GM19395 (cell line): ENCODE data around the gene OPA1.

ENCODE experiments used
- ATAC-seq: cut with Tn5 transposase; IDR thresholded peaks from one replicate; pipeline ENCODE4 v1.9.1; 2021; ENCODE audit warnings: mild to moderate bottlenecking, moderate library complexity; ENCODE audit not compliant: unreplicated experiment

Gene OPA1

DNA sequence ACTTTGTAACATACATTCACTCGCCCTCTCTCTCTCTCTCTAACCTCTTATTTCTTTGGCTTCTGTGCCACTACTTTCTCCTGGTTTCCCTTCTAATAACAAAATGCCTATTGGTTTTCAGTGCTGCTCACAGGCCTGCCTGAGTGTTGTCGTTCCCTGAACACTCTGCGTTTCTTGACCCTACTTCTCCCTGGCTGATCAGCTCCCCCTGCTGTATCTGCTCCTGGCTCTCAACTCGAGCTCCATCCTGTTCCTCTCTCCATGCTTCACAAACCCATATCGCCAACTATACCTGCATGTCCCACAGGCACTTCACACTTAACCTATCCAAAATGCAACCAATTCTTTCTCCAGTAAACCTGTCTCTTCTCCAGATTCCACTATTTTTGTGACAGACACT lies 111.4 kb downstream of the OPA1 start:
- ATAC-seq = no peak

- no peak for ATAC-seq
Observed at GRCh38 chr3:193708270-193708669, 115.3 kb downstream of the OPA1 start.

- no peak for ATAC-seq
Observed at GRCh38 chr3:193710286-193711165, 117.5 kb downstream of the OPA1 start.

- no peak for ATAC-seq
Observed at GRCh38 chr3:193711166-193711485, 118.1 kb downstream of the OPA1 start.

DNA sequence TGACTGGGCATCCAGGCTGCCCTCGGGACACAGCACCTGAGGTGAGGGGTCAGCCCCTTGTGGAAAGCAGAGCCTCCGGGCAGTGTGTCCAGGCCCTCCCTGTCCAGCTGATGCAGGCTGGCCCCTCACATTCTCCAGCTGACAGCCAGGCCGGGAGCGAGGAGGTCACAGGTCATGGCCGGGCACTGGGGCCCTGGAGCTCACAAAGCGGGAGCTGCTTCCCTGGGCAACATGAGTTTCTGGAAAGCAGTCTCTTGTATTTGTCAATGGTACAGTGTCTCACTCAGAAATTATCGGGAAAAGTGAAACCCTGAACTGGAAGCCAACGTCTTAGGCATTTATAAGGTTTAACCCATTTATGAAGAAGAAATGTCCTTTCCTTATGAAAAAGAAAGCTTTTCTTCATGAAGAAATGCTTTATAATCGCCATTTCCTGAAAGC lies 118.5 kb downstream of the OPA1 start:
- ATAC-seq = no peak

DNA sequence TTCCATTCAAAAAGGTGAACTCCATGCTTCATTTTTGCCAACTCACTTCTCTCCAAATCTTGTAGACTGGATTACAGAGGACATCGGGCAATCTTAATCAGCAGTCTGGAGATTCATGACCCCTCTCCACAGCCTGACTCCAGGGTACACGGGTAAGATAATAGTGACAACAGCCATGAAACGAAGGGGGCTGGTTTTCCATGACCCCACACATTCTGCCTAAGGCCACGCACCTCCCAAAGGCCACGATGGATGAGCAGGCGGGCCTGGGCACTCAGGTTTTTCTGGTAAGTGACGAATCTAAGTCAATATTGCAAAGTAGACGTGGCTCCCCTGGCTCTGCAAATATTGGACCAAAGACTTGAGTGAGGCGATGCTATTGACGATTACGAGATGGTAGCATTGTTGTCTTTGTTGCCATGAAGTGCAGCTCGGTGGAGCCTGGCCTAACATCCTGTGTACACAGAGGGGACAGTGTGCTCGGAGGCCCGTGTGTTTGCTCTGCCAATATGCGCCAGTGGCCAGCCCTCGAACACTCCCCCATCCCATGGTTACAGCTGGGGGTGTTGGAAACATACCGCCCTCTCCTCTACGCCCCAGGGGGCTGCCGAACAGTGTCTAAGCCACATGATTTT lies 119.1 kb downstream of the OPA1 start:
- ATAC-seq = no peak

DNA sequence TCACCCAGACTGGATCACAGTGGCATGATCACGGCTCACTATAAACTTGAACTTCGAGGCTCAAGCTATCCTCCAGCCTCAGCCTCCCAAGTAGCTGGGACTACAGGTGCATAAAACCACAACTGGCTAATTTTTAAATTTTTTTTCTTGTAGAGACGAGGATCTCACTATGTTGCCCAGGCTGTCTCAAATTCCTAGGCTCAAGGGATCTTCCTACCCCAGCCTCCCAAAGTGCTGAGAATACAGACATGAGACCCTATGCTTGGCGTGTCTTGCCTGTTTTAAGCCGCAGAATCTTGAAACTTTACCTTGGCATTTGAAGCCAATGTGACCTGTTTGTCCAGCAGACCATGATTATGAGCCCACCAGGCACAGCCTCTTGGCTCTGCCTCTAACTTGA lies 119.9 kb downstream of the OPA1 start:
- no peak for ATAC-seq

GRCh38 chr3:193714523-193715137 lies 121.6 kb downstream of the OPA1 start:
- ATAC-seq = no peak

GRCh38 chr3:193716150-193716549 lies 123.1 kb downstream of the OPA1 start:
- no peak for ATAC-seq

GRCh38 chr3:193719735-193720134 lies 126.7 kb downstream of the OPA1 start:
- no peak for ATAC-seq

DNA sequence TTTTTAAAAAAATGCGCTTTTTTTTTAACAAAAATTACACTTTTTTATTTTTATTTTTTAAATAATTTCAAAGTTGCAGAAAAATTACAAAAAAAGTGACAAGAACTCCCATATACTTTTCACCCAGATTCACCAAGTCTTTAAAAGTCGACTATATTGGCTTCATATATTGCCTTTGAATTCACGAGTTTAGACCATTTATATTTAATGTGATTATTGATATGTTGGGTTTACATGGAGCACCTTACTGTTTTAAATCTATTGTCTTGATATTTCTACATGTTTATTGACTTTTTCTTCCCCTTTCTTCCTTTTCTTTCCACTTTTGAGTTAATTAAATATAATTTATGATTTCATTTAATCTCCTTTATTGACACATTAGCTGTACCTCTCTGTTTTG lies 127.2 kb downstream of the OPA1 start:
- ATAC-seq = no peak

- no peak for ATAC-seq
Observed at GRCh38 chr3:193722566-193722965, 129.6 kb downstream of the OPA1 start.

DNA sequence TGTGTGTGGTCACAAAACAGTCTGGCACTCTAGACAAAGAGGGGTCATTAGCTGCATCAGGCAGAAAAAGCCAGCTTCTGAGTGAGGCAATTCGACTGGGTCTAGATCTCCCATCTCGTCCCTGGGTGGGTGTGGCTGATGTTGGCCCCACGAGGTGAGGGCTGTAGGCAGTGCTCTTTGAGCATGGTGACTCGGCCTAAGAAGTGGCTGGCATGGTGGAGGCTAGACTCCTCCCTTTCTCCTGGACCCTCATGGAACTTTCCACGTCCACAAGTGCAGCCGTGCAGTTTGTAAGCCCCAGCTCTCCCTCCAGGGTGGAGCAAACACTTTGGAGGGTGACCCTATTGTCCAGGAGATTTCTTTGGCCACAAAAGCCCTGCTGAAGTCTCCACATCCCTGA lies 134.1 kb downstream of the OPA1 start:
- ATAC-seq = no peak

DNA sequence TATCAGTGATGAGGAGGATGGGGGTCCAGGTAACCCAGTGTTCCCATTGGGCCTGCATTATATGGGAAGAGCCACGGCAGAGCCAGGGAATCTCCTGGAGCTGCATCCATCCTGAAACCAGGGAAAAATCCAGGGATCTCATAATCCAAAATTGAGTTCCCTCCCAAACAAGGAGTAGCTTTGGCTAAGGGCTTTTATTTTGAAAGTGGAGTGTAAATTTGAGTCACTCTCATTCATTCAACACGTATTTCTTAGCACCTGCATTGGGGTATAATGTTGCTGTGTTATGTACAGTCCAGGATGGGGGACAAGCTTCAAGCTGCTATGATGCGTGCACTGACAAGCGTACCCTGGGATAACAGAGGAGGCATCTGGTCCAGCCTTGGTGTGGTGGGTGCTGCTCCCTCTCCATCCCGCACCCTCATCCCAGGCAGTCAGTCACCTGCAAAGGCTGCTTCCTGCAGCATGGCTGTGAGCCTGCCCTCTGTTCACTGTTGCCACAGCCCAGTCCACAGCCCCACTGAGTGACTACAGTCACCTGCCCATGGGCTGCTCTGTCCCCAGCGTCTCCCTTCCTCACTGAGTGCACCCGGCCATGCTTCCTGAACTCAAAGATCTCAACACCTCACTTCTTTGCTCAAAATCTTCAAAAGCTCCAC lies 135.6 kb downstream of the OPA1 start:
- no peak for ATAC-seq

- no peak for ATAC-seq
Observed at GRCh38 chr3:193729088-193729465, 136.1 kb downstream of the OPA1 start.

- ATAC-seq = no peak
Observed at GRCh38 chr3:193729601-193730000, 136.6 kb downstream of the OPA1 start.

- no peak for ATAC-seq
Observed at GRCh38 chr3:193730511-193730910, 137.5 kb downstream of the OPA1 start.

GRCh38 chr3:193730976-193731375 lies 138.0 kb downstream of the OPA1 start:
- ATAC-seq = no peak

- no peak for ATAC-seq
Observed at GRCh38 chr3:193731656-193732055, 138.6 kb downstream of the OPA1 start.

GRCh38 chr3:193732391-193732790 lies 139.4 kb downstream of the OPA1 start:
- ATAC-seq = no peak

DNA sequence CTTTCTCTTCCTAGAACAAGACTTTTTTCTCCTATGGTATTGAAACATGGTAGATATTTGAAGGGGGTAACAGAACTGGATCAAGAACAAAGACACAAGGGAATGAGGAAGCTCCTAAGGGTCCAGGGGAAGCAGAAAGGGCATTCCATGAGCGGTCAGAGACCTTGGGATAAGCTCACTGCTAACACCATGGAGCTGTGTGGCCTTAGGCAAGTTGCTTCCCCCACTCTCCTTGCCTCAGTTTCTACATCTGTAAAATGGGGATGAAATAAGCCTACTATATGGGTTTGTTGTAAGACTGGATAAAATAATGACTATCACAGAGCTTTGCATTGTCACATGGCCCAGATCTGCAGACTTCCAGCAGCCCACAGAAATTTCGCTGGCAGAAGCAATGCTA lies 139.8 kb downstream of the OPA1 start:
- no peak for ATAC-seq
